AG09319 (cell line): ENCODE measurements around the gene JMJD4.

ENCODE experiments used
- DNase-seq: peaks from one replicate; pipeline ENCODE4 v3.0.0-alpha.2; 2010; ENCODE audit warnings: low read depth; ENCODE audit errors: extremely low read depth
- CTCF ChIP-seq: IDR thresholded peaks from 2 replicates; pipeline ENCODE4 v1.5.1; 2011; ENCODE audit warnings: low read depth, mild to moderate bottlenecking, inconsistent platforms, low read length, moderate library complexity

Gene JMJD4

GRCh38 chr1:227735539-227736285 lies 610 bp upstream of the JMJD4 start:
- DNase-seq: no peak
- TF ChIP-seq CTCF: no peak

- DNase-seq: no peak
These were observed 601 bp downstream of the JMJD4 start for GRCh38 chr1:227734546-227734855.

DNA sequence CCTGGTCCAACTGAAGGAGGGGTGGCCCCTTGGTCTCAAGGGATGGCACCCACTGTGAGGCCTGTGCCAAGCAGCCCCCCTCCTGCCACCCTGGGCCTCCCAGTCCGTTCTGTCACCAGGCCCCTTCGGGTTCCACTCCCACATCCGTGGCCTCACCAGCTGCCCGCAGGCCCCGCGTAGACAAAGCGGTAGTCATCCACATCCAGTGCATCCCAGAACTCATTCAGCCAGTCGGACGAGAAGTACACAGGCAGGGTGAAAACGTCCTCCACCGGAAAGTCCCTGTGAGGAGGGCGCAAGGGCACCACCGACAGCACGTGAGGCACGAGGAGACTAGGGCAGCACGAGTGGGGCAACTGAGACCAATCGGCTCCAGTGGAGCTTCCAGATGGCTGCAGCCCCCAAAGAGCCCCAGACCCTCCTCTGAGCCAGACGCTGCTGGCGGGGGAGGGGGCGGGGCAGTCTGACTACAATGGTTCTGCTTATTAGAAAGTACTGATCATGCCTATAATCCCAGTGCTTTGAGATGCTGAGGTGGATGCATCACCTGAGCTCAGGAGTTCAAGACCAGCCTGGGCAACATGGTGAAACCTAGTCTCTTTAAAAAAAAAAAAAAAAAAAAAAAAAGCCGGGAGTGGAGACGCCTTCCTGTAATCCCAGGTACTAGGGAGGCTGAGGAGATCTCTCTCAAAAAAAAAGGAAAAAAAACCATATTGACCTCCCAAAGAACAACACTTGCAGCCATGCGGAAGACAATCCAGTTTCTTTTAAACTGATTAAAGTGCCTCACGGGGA lies 1.2 kb downstream of the JMJD4 start:
- no peak for DNase-seq
- no peak for TF ChIP-seq CTCF

More at GRCh38 chr1:227734546-227734855, 601 bp downstream of the JMJD4 start:
- no peak for TF ChIP-seq CTCF

GRCh38 chr1:227733309-227733705 lies 1.8 kb downstream of the JMJD4 start:
- no peak for TF ChIP-seq CTCF
- no peak for DNase-seq

GRCh38 chr1:227732586-227733308 lies 2.4 kb downstream of the JMJD4 start:
- no peak for TF ChIP-seq CTCF
- no peak for DNase-seq

DNA sequence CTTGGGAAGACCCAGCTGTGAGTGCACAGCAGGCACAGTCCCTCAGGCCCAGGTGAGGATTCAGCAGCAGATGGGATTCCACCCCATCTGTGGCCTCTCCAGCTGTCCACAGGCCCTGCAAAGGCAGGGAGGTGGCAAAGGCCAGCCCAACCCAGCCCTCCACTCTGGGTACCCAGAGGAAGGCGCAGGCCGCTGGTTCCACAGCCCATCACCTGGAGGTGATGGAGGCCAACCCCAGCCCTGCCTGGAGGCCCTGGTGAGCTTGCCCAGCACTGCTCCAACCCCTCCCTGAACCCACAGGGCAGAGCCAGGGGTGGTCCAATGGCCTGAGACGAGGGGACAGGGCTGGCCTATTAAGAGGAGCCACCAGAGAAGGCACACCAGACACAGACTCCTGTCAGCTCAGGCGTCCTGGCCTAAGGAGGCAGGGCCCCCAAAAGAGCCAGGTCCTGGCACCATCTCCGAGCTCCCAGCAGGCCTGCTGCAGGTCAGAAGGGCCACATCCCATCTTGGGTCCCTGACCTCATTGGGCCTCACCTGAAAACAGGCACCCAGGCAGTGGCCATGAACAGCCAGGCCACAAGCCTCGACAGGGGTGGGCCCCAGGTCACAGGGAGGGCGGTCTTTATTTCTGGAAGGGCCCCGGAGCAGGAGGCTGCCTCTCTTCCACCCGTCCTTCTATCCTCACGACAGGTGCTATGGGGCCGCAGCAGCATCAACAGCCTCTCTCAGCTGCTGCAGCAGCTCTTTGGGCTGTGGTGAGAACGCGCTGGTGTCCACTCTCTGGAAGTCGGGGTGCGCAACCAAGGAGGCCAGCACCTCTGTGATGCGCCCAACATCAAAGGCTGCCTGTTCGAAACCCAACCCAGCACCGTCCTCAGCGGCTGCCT lies 3.2 kb downstream of the JMJD4 start:
- no peak for DNase-seq
- TF ChIP-seq CTCF: no peak
